Astrocyte (in vitro differentiated cells and primary cell): ENCODE measurements around the gene IWS1. TPM values are rescaled to one million over a fixed set of nuclear protein-coding genes. Genes with fewer than 3 reads are reported as not detected.

ENCODE experiments used
- DNase-seq: peaks from one replicate; pipeline ENCODE4 v3.0.0-alpha.2; 2010; ENCODE audit warnings: low read depth
- FAIRE-seq: peaks from 2 replicates; lab custom pipeline; 2011; peaks lifted over from hg19 to GRCh38; lab: Jason Lieb, UNC
- H2AFZ ChIP-seq: 2 replicates; pipeline ENCODE4 v1.6.0; 2012; ENCODE audit warnings: low read depth, low read length, inconsistent platforms
- H3K27ac ChIP-seq: 2 replicates; pipeline ENCODE4 v1.5.1; 2011; ENCODE audit warnings: low read depth, low read length, inconsistent platforms
- H3K27me3 ChIP-seq: 2 replicates; pipeline ENCODE4 v1.6.0; 2011; ENCODE audit warnings: low read length, inconsistent platforms; ENCODE audit not compliant: insufficient read depth
- H3K36me3 ChIP-seq: 2 replicates; pipeline ENCODE4 v1.5.1; 2011; ENCODE audit warnings: low read length, inconsistent platforms; ENCODE audit not compliant: insufficient read depth
- H3K4me1 ChIP-seq: 2 replicates; pipeline ENCODE4 v1.5.1; 2011; ENCODE audit warnings: low read length, inconsistent platforms; ENCODE audit not compliant: insufficient read depth
- H3K4me2 ChIP-seq: 2 replicates; pipeline ENCODE4 v1.6.0; 2012; ENCODE audit warnings: low read length, inconsistent platforms
- H3K4me3 ChIP-seq: 2 replicates; pipeline ENCODE4 v1.5.1; 2011; ENCODE audit warnings: low read depth, mild to moderate bottlenecking, low read length, inconsistent platforms; ENCODE audit not compliant: insufficient read depth
- H3K79me2 ChIP-seq: 2 replicates; pipeline ENCODE4 v1.6.0; 2012; ENCODE audit warnings: mild to moderate bottlenecking, low read length, inconsistent platforms; ENCODE audit not compliant: insufficient read depth
- H3K9ac ChIP-seq: 2 replicates; pipeline ENCODE4 v1.6.0; 2012; ENCODE audit warnings: mild to moderate bottlenecking, low read length, inconsistent platforms
- H3K9me3 ChIP-seq: 2 replicates; pipeline ENCODE4 v1.5.1; 2012; ENCODE audit warnings: low read depth, mild to moderate bottlenecking, low read length, inconsistent platforms; ENCODE audit not compliant: insufficient read depth
- H4K20me1 ChIP-seq: 2 replicates; pipeline ENCODE4 v1.6.0; 2012; ENCODE audit warnings: low read length, inconsistent platforms; ENCODE audit not compliant: insufficient read depth
- H3K27ac Mint-ChIP-seq: one replicate; pipeline ENCODE4 v1.8.0; 2021; ENCODE audit warnings: mild to moderate bottlenecking, mixed read lengths; ENCODE audit not compliant: unreplicated experiment
- H3K27me3 Mint-ChIP-seq: one replicate; pipeline ENCODE4 v1.8.0; 2021; ENCODE audit warnings: low read depth, mixed read lengths; ENCODE audit not compliant: unreplicated experiment
- H3K36me3 Mint-ChIP-seq: one replicate; pipeline ENCODE4 v1.8.0; 2021; ENCODE audit warnings: low read depth, mixed read lengths; ENCODE audit not compliant: unreplicated experiment
- H3K4me1 Mint-ChIP-seq: one replicate; pipeline ENCODE4 v1.8.0; 2021; ENCODE audit warnings: low read depth, mixed read lengths; ENCODE audit not compliant: unreplicated experiment
- H3K4me3 Mint-ChIP-seq: one replicate; pipeline ENCODE4 v1.8.0; 2021; ENCODE audit warnings: mild to moderate bottlenecking, moderate library complexity, mixed read lengths; ENCODE audit not compliant: unreplicated experiment
- H3K9me3 Mint-ChIP-seq: one replicate; pipeline ENCODE4 v1.8.0; 2021; ENCODE audit warnings: mild to moderate bottlenecking, mixed read lengths; ENCODE audit not compliant: unreplicated experiment
- CTCF ChIP-seq: IDR thresholded peaks from 2 replicates; pipeline ENCODE4 v1.5.1; 2011; ENCODE audit warnings: low read depth, mild to moderate bottlenecking, inconsistent platforms, low read length, moderate library complexity; ENCODE audit not compliant: insufficient read depth
- EZH2 ChIP-seq: IDR thresholded peaks from 2 replicates; pipeline ENCODE4 v1.6.1; 2012; ENCODE audit warnings: mild to moderate bottlenecking, low read length, inconsistent platforms; ENCODE audit not compliant: insufficient read depth
- total RNA-seq: library from RNA; stranded (reverse); gene quantifications from 2 replicates; pipeline ENCODE4 v1.2.1, GENCODE V29; 2021

Gene IWS1
- total RNA-seq, 1 donor from 2014 or later: 56.2 TPM

- H3K4me3 Mint-ChIP-seq: no peak overlapping the region
- H3K27me3 Mint-ChIP-seq: peaks cover 30% of the 10 kb centered on the region
- Histone ChIP-seq H3K27me3 (no peaks in the 10 kb centered on the region), H3K4me1 (peaks cover 17% of the 10 kb centered on the region), H3K9ac (no peak overlapping the region), H2AFZ (no peak overlapping the region), H3K27ac (no peak overlapping the region), H4K20me1 (no peaks in the 10 kb centered on the region), H3K9me3 (no peaks in the 10 kb centered on the region), H3K36me3 (no peaks in the 10 kb centered on the region), H3K4me2 (no peak overlapping the region), H3K4me3 (no peak overlapping the region), H3K79me2 (no peaks in the 10 kb centered on the region)
- TF ChIP-seq CTCF (no peak), EZH2 (no peak)
- FAIRE-seq (no peak), DNase-seq (no peak)
- H3K4me1 Mint-ChIP-seq: peaks cover 11% of the 10 kb centered on the region
- H3K9me3 Mint-ChIP-seq: no peaks in the 10 kb centered on the region
- H3K36me3 Mint-ChIP-seq: no peaks in the 10 kb centered on the region
- H3K27ac Mint-ChIP-seq: no peak overlapping the region
Observed at GRCh38 chr2:127567351-127567854, 41.1 kb upstream of the IWS1 start.

GRCh38 chr2:127566576-127566975 lies 40.3 kb upstream of the IWS1 start:
- no peak overlapping the region for H3K27ac Mint-ChIP-seq
- Histone ChIP-seq H3K79me2 (no peaks in the 10 kb centered on the region), H4K20me1 (no peaks in the 10 kb centered on the region), H3K27me3 (no peaks in the 10 kb centered on the region), H3K4me1 (peaks cover 17% of the 10 kb centered on the region), H3K9me3 (no peaks in the 10 kb centered on the region), H3K27ac (no peak overlapping the region), H3K36me3 (no peaks in the 10 kb centered on the region), H3K9ac (no peak overlapping the region), H2AFZ (no peak overlapping the region), H3K4me3 (no peak overlapping the region), H3K4me2 (no peak overlapping the region)
- no peaks in the 10 kb centered on the region for H3K9me3 Mint-ChIP-seq
- H3K36me3 Mint-ChIP-seq: no peaks in the 10 kb centered on the region
- H3K4me1 Mint-ChIP-seq: peaks cover 14% of the 10 kb centered on the region
- FAIRE-seq: no peak
- H3K27me3 Mint-ChIP-seq: peaks cover 30% of the 10 kb centered on the region
- no peak for TF ChIP-seq CTCF
- no peak for TF ChIP-seq EZH2
- H3K4me3 Mint-ChIP-seq: no peak overlapping the region
- no peak for DNase-seq

- Histone ChIP-seq H3K4me3 (no peak overlapping the region), H3K27me3 (no peaks in the 10 kb centered on the region), H3K9me3 (no peaks in the 10 kb centered on the region), H3K9ac (no peak overlapping the region), H3K27ac (no peak overlapping the region), H3K79me2 (no peaks in the 10 kb centered on the region), H3K4me2 (no peak overlapping the region), H2AFZ (no peak overlapping the region), H4K20me1 (no peaks in the 10 kb centered on the region), H3K4me1 (peaks cover 17% of the 10 kb centered on the region), H3K36me3 (no peaks in the 10 kb centered on the region)
- Mint-ChIP-seq H3K4me1 (peaks cover 16% of the 10 kb centered on the region), H3K4me3 (no peak overlapping the region), H3K9me3 (no peaks in the 10 kb centered on the region), H3K27ac (no peak overlapping the region), H3K36me3 (no peaks in the 10 kb centered on the region), H3K27me3 (peaks cover 30% of the 10 kb centered on the region)
- FAIRE-seq (no peak), DNase-seq (no peak)
- TF ChIP-seq CTCF (no peak), EZH2 (no peak)
Observed at GRCh38 chr2:127566139-127566417, 39.8 kb upstream of the IWS1 start.
